Measurements from ENCODE around the gene RSRP1.
"Not testable (repeated sequence)": the region's sequence is repeated elsewhere in the genome, so short reads cannot be mapped to it uniquely, and the experiment has no call there.

RSRP1 gene

GRCh38 chr1:25247024-25247828 is at the start of gene RSRP1:
Gene RSRP1, minus strand, starts transcription at chr1:25247454. Its CDS starts 491 bp downstream, at chr1:25246963.
- no peaks in the 10 kb centered on the region for H3K27me3 Mint-ChIP-seq
- H3K27ac Mint-ChIP-seq = peak within 1 kb of the TSS; percentile 100
- no peaks in the 10 kb centered on the region for H3K9me3 Mint-ChIP-seq
- H3K4me3 Mint-ChIP-seq = peak within 1 kb of the TSS; percentile 99
- H3K36me3 Mint-ChIP-seq = peaks cover 46% of the 10 kb centered on the region
- ATAC-seq = peak; percentile 97
- H3K4me1 Mint-ChIP-seq = peaks cover 40% of the 10 kb centered on the region

- H3K4me1 Mint-ChIP-seq, H3K9me3 Mint-ChIP-seq, H3K27me3 Mint-ChIP-seq, H3K4me3 Mint-ChIP-seq, H3K36me3 Mint-ChIP-seq, H3K27ac Mint-ChIP-seq, ATAC-seq: not testable (repeated sequence)
Observed at GRCh38 chr1:25296501-25296900, 49.2 kb upstream of the RSRP1 start.

- not testable (repeated sequence) for H3K4me1 Mint-ChIP-seq, H3K4me3 Mint-ChIP-seq, H3K9me3 Mint-ChIP-seq, H3K27ac Mint-ChIP-seq, H3K27me3 Mint-ChIP-seq, H3K36me3 Mint-ChIP-seq
- ATAC-seq = peak; percentile 72
Observed at GRCh38 chr1:25294889-25295826, 47.9 kb upstream of the RSRP1 start.

- H3K27ac Mint-ChIP-seq = not testable (repeated sequence)
Observed at GRCh38 chr1:25293426-25293825, 46.2 kb upstream of the RSRP1 start.

GRCh38 chr1:25290043-25290442 is 42.8 kb upstream of the RSRP1 start:
- H3K4me1 Mint-ChIP-seq = peaks cover 13% of the 10 kb centered on the region
- H3K9me3 Mint-ChIP-seq, H3K36me3 Mint-ChIP-seq, H3K4me3 Mint-ChIP-seq, H3K27ac Mint-ChIP-seq, H3K27me3 Mint-ChIP-seq: not testable (repeated sequence)
- peak; percentile 59 for ATAC-seq

More at GRCh38 chr1:25293426-25293825, 46.2 kb upstream of the RSRP1 start:
- not testable (repeated sequence) for H3K4me1 Mint-ChIP-seq, H3K27me3 Mint-ChIP-seq, H3K4me3 Mint-ChIP-seq, ATAC-seq, H3K36me3 Mint-ChIP-seq, H3K9me3 Mint-ChIP-seq

GRCh38 chr1:25288573-25289101 is 41.4 kb upstream of the RSRP1 start:
- H3K36me3 Mint-ChIP-seq, H3K27ac Mint-ChIP-seq, H3K4me3 Mint-ChIP-seq, H3K9me3 Mint-ChIP-seq, H3K27me3 Mint-ChIP-seq, ATAC-seq: not testable (repeated sequence)
- peaks cover 13% of the 10 kb centered on the region for H3K4me1 Mint-ChIP-seq

GRCh38 chr1:25287164-25287563 is 39.9 kb upstream of the RSRP1 start:
- not testable (repeated sequence) for H3K36me3 Mint-ChIP-seq
- peak; percentile 76 for ATAC-seq

GRCh38 chr1:25285862-25286261 is 38.6 kb upstream of the RSRP1 start:
- H3K4me1 Mint-ChIP-seq = peaks cover 13% of the 10 kb centered on the region
- ATAC-seq, H3K9me3 Mint-ChIP-seq, H3K27me3 Mint-ChIP-seq, H3K36me3 Mint-ChIP-seq, H3K27ac Mint-ChIP-seq, H3K4me3 Mint-ChIP-seq: not testable (repeated sequence)

More at GRCh38 chr1:25287164-25287563, 39.9 kb upstream of the RSRP1 start:
- H3K9me3 Mint-ChIP-seq, H3K27me3 Mint-ChIP-seq, H3K4me3 Mint-ChIP-seq, H3K27ac Mint-ChIP-seq: not testable (repeated sequence)
- peaks cover 13% of the 10 kb centered on the region for H3K4me1 Mint-ChIP-seq

- H3K27me3 Mint-ChIP-seq, H3K4me1 Mint-ChIP-seq, H3K36me3 Mint-ChIP-seq, ATAC-seq, H3K4me3 Mint-ChIP-seq, H3K27ac Mint-ChIP-seq, H3K9me3 Mint-ChIP-seq: not testable (repeated sequence)
Observed at GRCh38 chr1:25279693-25280111, 32.4 kb upstream of the RSRP1 start.

GRCh38 chr1:25278790-25279189 is 31.5 kb upstream of the RSRP1 start:
- not testable (repeated sequence) for H3K36me3 Mint-ChIP-seq, H3K4me1 Mint-ChIP-seq

GRCh38 chr1:25278358-25278757 is 31.1 kb upstream of the RSRP1 start:
- not testable (repeated sequence) for H3K9me3 Mint-ChIP-seq

More at GRCh38 chr1:25278790-25279189, 31.5 kb upstream of the RSRP1 start:
- ATAC-seq, H3K4me3 Mint-ChIP-seq, H3K27me3 Mint-ChIP-seq, H3K27ac Mint-ChIP-seq, H3K9me3 Mint-ChIP-seq: not testable (repeated sequence)

GRCh38 chr1:25277295-25277694 is 30.0 kb upstream of the RSRP1 start:
- ATAC-seq, H3K4me1 Mint-ChIP-seq, H3K27ac Mint-ChIP-seq, H3K27me3 Mint-ChIP-seq, H3K4me3 Mint-ChIP-seq, H3K9me3 Mint-ChIP-seq, H3K36me3 Mint-ChIP-seq: not testable (repeated sequence)

More at GRCh38 chr1:25278358-25278757, 31.1 kb upstream of the RSRP1 start:
- H3K4me3 Mint-ChIP-seq, H3K4me1 Mint-ChIP-seq, H3K27ac Mint-ChIP-seq, ATAC-seq, H3K36me3 Mint-ChIP-seq, H3K27me3 Mint-ChIP-seq: not testable (repeated sequence)

GRCh38 chr1:25275648-25276047 is 28.4 kb upstream of the RSRP1 start:
- H3K4me1 Mint-ChIP-seq, H3K36me3 Mint-ChIP-seq, H3K9me3 Mint-ChIP-seq, H3K4me3 Mint-ChIP-seq, ATAC-seq, H3K27ac Mint-ChIP-seq: not testable (repeated sequence)
- H3K27me3 Mint-ChIP-seq = peaks cover 18% of the 10 kb centered on the region

- H3K27me3 Mint-ChIP-seq = peaks cover 18% of the 10 kb centered on the region
- ATAC-seq, H3K36me3 Mint-ChIP-seq, H3K9me3 Mint-ChIP-seq, H3K27ac Mint-ChIP-seq, H3K4me1 Mint-ChIP-seq, H3K4me3 Mint-ChIP-seq: not testable (repeated sequence)
Observed at GRCh38 chr1:25272238-25272637, 25.0 kb upstream of the RSRP1 start, which contains the start of gene RHD. Gene RHD, plus strand, starts transcription at chr1:25272509. Its CDS starts 39 bp downstream, at chr1:25272548.

- H3K27ac Mint-ChIP-seq = peak overlapping the region; percentile 85
- H3K4me1 Mint-ChIP-seq = peaks cover 10% of the 10 kb centered on the region
Observed at GRCh38 chr1:25268143-25268760, 21.0 kb upstream of the RSRP1 start.

More at GRCh38 chr1:25268143-25268760, 21.0 kb upstream of the RSRP1 start:
- H3K27me3 Mint-ChIP-seq, H3K9me3 Mint-ChIP-seq, H3K36me3 Mint-ChIP-seq, ATAC-seq: not testable (repeated sequence)
- H3K4me3 Mint-ChIP-seq = peak overlapping the region; percentile 78
